Fibroblast of the conjunctiva (primary cell): ENCODE data around the gene AUTS2.

Experiments used
- DNase-seq: peaks from one replicate; pipeline ENCODE4 v3.0.0-alpha.2; 2010; ENCODE audit warnings: low read depth

AUTS2 gene

DNA sequence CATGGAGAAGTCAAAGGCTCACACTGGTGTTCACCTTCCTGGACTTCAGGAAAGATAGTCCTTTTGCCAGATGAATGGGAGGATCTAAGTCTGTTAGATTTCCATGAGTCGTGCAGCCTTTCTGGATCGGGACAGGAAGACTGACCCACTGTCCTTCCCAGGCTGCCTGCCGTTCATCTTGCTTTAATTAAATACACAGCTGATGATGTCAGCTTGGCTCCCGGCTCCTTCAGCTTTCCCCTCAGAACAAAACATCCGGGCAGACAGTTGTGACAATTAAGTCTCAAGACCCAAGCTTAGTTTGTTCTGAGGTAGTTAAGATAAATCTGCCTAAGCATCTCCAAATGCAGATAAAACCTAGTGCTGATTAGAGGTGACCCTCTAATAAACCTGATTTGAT lies 58.6 kb downstream of the AUTS2 start:
- no peak for DNase-seq

DNA sequence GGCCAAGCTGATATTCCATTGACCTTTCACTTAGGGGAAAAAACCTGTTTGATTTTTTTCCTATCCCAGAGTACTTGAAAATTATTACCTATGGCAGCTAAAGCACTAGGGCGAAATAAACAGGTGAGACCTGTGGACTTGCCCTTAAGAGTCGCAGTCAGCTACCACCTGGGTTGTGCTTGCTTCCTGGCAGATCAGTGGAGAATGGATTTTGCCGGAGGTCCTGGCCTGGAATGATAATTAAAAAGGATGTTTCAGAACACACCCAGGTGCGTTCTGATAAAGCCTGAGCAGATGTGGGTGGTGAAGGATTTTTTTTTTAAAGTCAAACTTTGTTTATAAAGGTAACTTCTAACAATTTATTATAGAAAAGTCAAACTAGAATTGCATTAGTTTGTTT lies 59.1 kb downstream of the AUTS2 start:
- DNase-seq = no peak

DNA sequence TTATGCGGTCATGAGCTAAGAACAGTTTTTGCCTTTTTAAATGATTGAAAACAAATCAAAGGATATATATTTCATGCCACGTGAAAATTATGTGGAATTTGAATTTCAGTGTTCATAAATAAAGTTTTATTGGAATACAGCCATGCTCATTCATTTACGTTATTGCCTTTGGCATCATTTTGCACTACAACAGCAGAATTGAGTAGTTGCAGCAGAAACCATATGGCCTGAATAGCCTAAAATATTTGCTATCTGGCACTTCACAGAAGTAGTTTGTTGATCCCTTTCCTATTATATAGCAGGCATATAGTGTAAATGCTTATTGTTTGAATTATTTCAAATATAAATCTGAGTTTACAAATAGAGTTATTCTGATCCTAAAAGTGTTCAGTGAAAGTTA lies 59.7 kb downstream of the AUTS2 start:
- no peak for DNase-seq

DNA sequence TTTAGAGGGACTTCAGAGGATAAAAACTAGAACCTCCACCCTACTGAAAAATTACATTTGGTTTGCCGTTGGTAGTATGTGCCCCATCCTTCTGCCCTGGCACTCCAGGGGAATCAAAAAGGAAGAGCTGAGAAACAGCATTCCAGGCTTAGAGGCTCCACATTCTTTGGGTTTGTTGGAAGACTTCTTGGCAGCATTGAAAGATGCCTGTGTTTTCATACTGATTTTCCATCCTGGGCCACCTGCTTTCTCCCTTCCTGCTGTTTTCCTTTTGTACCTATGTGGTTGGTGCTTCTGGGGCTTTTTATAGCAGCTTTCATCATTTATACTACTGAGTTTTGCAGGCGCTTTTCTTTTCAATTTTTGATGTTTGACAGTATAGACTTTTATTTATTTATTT lies 61.7 kb downstream of the AUTS2 start:
- no peak for DNase-seq

DNA sequence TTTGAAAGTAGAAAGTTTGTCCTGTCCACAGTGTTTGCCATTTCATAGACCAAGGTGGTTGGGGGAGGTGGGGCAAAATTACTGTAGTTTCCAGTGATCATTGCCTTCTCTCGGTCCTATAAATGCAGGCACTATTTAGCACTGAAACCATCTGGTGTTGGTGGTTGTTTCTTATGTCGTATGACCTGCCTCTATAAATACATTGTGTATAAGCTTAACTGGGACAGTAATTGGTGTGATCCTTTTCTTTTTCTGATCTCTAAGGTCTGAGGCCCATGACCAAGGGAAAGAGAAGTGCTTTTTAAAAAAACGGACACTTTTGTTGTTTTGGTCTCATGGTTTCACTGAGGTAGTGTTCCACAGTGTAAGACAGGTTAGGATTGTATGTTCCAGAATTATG lies 63.1 kb downstream of the AUTS2 start:
- no peak for DNase-seq

DNA sequence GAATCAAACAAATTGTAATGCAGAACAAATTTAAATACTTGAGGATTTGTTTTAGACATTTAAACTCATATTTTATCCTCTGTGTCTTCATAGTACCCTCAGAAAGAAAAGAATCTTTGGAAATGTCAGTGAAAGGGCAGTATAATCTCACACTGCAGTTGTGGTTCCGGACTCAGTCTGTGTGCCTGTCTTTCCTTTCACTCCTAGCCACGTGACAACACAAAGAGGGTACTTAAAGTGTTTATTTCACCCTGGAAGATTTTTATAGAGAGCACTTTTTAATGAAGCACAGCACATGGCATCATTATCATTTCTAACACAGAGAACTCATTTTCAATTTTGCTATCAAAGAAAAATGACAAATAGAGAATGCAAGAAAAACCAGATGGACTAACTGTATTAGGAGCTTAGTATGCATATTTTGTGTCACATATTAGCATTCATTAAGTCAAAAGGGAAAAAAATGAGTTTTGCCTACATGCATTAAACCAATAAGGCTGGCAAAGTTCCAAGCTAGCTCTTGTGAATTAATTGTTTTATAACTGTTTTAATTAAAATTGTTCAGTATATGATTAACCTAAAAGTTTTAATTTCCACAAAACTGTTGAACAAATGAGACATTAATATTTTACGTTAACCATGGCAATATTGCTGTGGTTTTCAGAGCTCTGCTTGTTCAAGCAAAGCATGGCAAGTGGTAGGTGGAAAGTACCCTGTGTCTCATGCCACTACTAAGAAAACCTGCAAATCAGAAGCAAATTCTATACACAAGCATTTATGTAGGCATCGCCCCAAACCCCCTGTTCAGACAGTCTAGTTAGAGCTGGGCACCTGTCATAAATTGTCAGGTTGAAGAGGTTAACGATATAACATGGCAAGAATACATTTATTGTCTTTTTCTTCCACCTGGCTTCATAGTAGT lies 65.9 kb downstream of the AUTS2 start:
- DNase-seq = no peak

DNA sequence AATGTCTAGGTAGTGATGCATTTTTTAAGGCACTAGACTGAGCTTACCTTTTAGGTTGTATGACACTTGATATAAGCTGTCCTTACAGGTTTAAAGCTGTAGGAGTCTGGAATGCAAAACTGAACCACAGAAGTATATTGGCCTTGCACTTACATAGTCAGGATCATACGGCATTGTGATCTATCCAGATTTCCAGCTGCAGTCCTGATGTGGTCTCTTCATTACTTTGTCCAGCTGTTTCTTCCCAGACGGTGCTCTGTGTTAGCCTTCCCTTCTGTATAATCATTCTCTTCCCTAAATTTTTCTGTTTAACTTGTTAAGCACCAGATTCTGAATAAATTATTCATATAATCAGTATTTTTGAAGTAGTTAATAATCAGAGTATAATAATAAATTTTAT lies 67.1 kb downstream of the AUTS2 start:
- no peak for DNase-seq

DNA sequence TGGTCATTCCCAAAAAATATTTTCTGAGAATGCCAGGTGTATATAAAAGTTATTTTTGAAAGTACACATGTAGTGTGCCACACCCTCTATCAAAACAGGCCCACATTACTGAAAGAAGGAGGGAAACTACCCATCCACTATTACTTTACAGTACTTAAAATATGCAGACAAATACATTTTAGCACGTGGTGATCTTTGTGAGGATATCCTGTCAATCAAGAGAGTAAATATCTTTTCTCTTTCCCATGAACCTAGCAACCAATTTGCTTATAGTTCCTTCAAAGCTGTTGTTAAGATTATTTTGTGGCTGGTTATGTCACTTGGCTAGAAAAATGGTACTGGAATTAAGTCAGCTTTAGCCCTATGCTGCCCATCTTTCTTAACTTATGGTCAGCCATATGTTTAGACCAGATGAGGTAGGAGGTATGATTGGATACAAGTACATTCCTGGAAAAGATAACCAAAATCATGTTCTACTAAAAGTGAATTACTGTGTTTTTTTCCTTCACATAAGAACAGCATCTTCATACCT lies 70.1 kb downstream of the AUTS2 start:
- no peak for DNase-seq

DNA sequence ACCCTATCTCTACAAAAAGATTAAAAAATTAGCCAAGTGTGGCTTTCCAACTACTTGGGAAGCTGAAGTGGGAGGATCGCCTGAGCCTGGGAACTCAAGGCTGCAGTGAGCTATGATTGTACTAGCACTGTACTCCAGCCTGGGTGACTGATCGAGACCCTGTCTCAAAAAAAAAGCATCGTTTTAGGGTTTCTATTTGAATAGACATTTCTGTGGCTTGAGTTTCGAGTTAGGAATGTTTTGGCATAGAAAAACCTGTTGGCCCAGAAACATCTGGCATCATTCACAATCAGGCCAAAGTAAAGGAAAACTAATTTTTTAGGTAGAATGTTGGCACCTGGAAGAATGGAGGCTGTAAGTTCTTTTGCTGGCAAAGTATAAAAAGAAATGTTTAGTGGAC lies 72.4 kb downstream of the AUTS2 start:
- no peak for DNase-seq

DNA sequence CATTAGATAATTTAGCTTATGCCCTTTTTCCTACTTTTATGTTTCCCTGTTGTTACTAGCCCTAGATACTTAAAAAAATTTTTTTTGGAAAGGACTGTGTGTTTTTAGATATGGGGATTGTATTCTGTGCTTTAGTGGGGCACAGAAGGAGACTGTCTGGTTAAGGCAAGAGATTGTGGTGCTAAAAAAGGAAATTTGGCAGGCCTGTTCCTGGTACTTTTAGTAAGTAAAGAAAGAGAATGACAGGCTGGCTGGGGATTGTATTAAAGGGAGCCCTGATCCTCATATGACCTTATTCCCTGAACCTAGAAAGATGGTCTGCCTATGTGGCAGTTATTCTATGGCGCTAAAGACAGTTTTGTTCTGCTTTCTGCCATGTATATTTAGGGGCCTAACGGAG lies 74.8 kb downstream of the AUTS2 start:
- no peak for DNase-seq

DNA sequence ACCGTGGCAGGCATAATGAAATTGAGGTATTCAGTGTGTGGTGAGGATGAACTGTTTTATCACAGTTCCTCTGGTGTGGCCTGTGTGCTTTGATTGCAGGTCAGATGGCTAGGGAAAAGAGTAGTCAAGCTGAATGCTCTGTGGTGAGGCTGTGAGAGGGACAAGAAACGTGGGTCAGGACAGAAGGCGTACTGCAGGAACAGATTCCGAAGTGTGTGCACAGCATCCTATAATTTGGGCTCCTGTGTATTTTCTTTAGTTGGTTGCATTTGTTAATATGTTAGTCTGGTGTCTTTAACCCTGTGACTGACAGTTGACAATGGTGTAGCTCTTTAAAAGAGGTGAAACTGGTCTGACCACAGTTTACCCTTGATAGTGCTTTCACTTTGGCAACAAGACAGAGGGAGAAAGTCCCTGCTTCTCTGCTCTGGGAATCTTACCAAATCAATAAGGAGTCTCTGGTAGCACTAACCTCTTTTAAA lies 76.5 kb downstream of the AUTS2 start:
- no peak for DNase-seq

DNA sequence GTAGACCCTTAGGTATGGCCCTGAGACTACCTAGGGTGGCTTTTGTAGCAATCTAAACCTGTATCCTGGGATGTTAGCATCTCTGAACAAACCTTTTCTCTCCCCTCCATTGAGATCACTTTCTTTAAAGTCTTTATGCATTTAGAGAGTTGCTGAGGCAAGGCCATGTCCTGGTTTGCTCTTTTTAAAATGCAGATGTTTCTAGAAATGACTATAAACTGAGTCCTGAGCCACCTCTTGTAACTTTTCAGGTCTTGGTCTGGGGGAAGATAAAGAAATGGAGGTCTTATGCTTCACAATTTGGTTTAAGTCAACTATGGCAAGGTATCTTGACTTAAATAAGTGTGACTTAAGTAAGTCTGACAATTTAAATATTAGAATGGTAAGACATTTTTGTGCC lies 78.0 kb downstream of the AUTS2 start:
- DNase-seq = no peak

DNA sequence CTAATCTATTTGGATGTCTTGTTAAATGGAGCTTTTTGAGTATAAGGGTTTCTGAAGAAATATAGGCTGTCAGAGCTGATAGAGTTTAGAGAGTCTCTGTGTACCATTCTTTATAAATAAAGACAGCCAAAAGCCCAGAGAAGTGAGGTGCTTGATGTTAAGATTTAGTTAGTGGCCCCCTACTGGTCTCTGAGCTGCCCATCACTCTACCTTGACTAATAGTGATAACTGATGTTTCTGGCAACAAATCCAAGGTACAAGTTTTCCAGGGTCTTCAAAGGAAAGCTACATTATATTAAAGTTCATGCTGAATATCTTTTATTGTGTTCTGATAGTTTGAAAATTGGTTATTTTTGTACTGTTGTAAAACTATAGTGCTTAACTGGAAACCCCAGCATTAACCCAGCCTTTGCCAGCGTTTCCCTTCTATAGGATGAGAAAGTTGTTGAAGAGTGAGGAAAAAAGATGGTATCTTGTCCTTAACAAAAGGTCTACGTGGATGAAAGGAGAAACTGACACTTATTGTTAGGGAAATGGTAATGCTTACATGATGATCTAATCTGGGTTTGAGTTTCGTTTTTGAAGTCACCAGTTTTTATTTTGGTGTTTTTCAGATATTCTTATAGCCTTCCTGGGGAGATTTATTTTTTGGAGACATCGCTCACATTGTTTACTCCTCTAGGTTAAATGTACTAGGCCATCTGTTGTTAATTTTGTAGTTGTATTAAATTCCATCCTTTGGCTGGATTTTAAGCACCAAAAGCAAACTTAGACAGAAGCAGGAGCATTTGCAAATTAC lies 79.0 kb downstream of the AUTS2 start:
- DNase-seq = peak; percentile 21

DNA sequence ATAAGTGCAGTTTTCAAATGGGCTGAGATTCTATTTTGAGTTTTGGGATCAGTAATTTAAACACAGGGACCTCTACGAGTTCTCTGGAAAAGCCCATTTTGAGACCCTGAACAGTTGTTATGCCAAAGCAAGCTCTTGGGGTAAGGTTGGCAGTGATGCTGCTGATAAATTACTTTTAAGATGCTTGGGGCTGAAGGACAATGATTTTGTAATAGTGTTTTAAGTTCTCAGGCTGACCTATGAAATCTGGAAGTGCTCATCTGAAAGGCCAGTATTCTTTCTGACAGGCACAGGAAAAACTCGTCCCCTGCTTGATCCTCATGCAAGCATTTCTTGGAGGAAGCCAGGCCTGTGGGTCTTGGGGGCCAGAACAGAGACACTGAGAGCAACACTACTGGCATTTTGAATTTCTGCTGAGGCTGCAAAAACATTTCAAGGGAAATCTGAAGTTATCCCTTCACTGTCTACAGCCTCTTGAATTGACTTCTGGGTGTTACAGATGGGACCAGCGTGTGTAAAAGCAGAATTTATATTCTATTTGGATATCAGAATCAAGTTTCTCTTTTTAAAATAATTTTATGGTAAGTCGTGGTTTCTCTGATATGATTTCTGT lies 79.7 kb downstream of the AUTS2 start:
- no peak for DNase-seq

DNA sequence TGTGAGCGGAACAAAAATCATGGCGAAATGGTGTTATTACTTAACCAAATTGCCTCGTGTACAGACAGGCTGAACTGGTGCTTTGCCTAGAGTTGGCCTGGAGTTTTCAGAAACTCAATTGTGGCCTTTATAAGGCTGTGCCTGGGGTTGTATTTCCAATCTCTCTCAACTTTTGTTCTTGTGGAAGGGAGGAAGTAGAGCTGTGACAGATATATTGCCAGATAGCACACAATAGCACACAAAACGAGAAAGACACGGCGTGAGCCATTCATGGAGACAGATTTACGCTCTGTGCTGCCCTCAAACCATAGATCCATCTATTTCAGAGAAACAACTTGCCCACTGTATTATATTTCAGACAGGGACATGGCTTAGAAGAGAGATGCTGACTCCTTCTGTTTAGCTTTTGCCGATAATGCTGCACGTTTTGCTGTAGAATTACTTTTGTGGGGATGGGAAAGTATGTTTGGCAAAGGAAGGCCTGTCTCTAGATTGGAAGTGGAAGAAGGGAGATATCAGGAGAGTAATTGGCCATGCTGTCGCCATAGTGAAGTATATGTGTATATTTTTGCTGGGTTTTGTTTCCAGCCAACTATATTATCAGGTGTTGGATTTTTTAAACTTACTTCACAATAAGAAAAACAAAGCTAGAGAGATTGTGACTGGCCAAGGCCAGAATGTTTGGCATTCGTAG lies 80.4 kb downstream of the AUTS2 start:
- DNase-seq = no peak

DNA sequence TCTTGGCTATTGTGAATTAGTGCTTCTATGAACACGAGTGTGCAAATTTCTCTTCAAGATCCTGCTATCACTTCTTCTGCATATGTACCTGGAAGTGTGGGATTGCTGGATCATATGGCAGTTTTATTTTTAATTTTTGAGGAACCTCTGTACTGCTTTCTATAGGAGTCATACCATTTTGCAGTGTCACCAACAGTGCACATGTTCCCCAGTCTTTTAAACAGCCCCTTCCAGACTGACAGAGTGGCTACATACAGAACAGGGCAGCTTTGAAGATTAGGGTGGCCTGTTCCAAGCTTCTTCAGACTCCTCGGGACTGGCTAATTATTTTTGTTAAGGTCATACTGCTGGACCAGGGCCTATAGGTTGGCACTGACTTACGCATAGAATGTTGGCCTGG lies 82.9 kb downstream of the AUTS2 start:
- no peak for DNase-seq

DNA sequence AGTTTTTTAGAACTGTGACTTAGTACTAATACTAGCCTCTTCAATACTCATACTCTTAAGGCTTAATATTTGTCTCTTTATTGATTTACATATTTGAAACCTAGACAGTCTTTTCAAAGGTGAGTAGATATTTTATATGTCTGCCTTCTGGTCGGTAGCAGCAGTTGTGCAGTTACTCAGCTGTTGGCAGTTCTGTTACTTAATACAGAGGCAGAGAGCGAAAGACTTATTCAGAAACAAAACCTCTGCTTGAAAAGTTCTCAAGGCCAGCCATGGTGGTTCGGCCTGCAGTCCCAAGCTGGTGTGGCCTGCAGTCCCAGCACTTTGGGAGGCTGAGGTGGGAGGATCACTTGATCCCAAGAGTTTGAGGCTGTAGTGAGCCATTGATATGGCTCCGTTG lies 84.2 kb downstream of the AUTS2 start:
- DNase-seq = no peak

DNA sequence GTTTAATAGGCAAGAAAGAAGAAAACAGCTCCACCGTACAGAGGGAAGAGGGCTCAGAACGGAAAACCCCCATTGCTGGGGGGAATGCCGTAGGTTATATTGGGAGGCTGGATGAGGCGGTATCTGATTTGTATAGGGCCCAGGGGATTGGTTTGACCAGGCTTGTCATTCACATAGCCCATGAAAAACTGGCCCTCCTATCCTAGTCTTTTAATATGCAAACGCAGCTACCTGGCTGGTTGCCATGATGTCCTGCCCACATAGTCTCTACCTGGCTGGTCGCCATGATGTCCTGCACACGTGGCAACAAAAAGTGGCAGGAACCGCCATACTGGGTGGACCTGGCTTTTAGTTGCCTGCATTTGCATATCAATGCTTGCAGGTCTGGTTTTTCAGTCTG lies 84.7 kb downstream of the AUTS2 start:
- no peak for DNase-seq

DNA sequence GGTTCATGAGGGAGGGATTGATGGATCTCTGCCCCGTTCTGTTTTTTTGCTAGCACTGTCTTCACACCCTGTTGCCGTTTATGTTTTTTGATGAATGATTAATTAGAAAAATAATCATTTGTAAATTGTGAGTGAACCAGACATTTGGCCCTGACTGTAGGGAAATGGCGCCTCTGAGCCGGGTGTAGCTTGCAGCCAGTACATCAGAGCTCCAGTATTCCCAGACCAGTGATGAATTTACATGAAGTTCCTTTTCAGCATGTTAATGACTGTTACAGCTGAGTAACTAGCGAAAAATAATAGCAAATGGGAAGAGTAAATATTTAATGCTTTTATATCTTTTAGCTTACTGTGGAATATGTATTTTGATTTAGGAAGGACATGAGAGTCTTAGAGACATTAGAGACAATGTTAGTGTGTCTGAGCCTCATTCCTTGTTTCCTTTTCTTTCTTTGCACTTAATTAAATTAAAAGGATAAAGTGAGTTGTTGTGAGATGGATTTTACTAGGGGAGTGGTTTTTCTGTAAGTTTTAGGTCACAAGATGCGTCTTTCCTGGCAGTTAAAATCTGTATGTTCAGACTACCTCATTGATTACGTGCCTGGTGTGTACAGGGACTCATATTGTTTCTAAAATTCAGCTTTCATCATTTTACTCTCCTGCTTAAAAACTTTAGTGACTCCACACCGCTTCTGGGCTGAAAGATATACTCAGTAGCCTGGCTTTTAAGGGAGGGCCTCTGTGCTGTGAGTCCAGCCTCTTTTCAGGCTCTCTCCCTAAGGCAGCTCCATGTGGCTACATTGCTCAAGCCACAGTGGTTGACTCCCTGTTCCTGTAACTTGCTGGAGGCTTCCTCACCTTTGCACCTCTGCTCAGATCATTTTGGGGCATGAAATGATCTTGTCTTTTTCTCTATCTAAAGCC lies 86.4 kb downstream of the AUTS2 start:
- no peak for DNase-seq

DNA sequence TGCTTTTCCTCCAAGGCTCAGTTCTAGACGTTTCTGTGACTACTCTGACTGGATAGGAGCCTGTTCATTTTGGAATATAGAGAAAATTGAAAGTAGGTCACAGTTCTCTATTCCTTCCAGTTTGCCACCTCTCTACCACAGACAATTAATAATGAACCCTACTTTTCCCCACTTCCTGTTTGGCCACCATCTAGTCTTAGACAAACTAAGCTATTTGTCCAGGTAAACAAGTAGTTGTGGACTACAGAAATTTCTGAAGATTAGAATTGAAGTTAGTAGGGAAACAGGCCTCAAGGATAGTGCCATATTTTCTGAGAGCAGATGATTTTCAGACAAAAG lies 87.0 kb downstream of the AUTS2 start:
- DNase-seq = no peak

DNA sequence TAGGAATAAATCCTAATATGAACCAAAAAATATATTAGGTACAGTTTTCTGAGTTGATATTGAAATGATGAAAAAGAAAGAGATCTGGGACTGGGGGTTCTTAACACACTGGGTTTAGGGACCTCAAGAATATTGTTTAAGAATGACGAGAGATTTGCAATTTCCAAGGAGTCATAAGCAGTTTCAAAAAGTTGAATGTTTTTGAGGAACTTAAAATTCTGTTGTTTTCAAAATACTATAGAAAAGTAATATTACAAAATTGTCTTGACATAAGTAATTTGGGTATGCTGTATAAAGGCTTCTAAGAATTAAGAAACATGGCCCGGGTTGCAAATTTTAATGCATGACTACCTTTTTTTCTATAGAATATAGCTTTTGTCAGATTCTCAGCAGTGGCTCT lies 88.1 kb downstream of the AUTS2 start:
- DNase-seq = no peak
